ENCODE data around the gene CCDC12. TPM values are rescaled to one million over a fixed set of nuclear protein-coding genes. Genes with fewer than 3 reads are reported as not detected.

Gene CCDC12
- total and polyA plus RNA-seq, 2 of the 13 experiments (the other 11 are each of a cell fraction or from before 2014, with no cell fraction given) = 30.1 to 49.5 TPM

GRCh38 chr3:47013231-47013630 is 36.7 kb upstream of the CCDC12 start (continued):
- TF ChIP-seq ARID3A (IDR thresholded peaks at IDR 0.05; ENCODE audit: low read depth, low read length) = no peak
- no peak for TF ChIP-seq HOXD1 (CRISPR knock-in tag; IDR thresholded peaks at IDR 0.05)

- TF ChIP-seq AGO2 (optimal IDR thresholded peaks at IDR 0.05; ENCODE audit: low read depth, low read length) (peak; percentile 54), RBM22 (optimal IDR thresholded peaks at IDR 0.05; ENCODE audit: low read length) (peak; percentile 44), ZFP1 (CRISPR knock-in tag; IDR thresholded peaks at IDR 0.05) (no peak)
- Histone ChIP-seq H3K27ac (ENCODE audit: extremely low read length, insufficient read depth, low read length) (no peak overlapping the region), H3K4me3 (replicated peaks in 1 of 3; ENCODE audit: insufficient read depth in 1 of 3, low read depth in 2 of 3, low read length in 3 of 3) (no peak overlapping the region), H3K36me3 (replicated peaks in 1 of 2; ENCODE audit: control insufficient read depth in 1 of 2, insufficient read depth in 2 of 2, low read length in 2 of 2) (peaks cover 12 to 27% of the 10 kb centered on the region in 2 experiments), H3K4me1 (ENCODE audit: insufficient read depth, low read length) (peaks cover 16% of the 10 kb centered on the region), H3K9me3 (ENCODE audit: low read length) (no peaks in the 10 kb centered on the region), H3K79me2 (ENCODE audit: insufficient read depth, low read length) (no peaks in the 10 kb centered on the region), H3K9ac (ENCODE audit: insufficient read depth, low read depth, low read length) (no peak overlapping the region), H3K4me2 (ENCODE audit: low read depth, low read length) (no peak overlapping the region), H4K20me1 (ENCODE audit: insufficient read depth, low read length) (no peaks in the 10 kb centered on the region), H2AFZ (ENCODE audit: low read length) (no peak overlapping the region), H3K27me3 (ENCODE audit: control insufficient read depth in 1 of 2, insufficient read depth in 2 of 2, low read length in 2 of 2) (no peaks in the 10 kb centered on the region)
- FAIRE-seq (no peak), ATAC-seq (peak; percentile 11), DNase-seq (ENCODE audit: low spot score) (no peak)
- BruUV-seq (replicated peaks) = no TSS peak
- CTCF ChIA-PET (ENCODE audit: low intra/inter-chr PET ratio, low total read pairs) = no interaction called here
- intact Hi-C loops (cut with micrococcal nuclease; ENCODE audit: unreplicated experiment) (loop anchor here (10.0 kb wide), 1 partner anchor 52 kb away; no protein-coding TSS in a partner anchor), in situ Hi-C loops (cut with HindIII; ENCODE audit: extremely low pct_ligation_motif_present, low pct_unique_long_range_greater_than_20kb) (no loop called here)
- POLR2A ChIA-PET = no interaction called here
- WGBS (ENCODE audit: low lambda C conversion rate) = 92% methylated on average over 8 of the region's 10 CpGs
Measured at GRCh38 chr3:47012342-47013230, 36.0 kb upstream of the CCDC12 start.
